Stimulated activated CD8-positive, alpha-beta memory T cell treated with anti-CD3 and anti-CD28 coated beads, Interleukin-4, amount 100 ng/mL, for 48 hours (primary cell): ENCODE results near the gene AAMP.
A peak's percentile ranks its signal among the peaks of the same experiment; 100 is the strongest.
"Not testable (repeated sequence)": the region's sequence is repeated elsewhere in the genome, so short reads cannot be mapped to it uniquely, and the experiment has no call there.

Source experiments
- DNase-seq: peaks from one replicate; pipeline ENCODE4 v3.0.0-alpha.2; 2020

Gene AAMP

GRCh38 chr2:218269900-218270720 lies at the start of gene AAMP, which contains the start of gene PNKD:
AAMP (minus strand) TSS chr2:218270137; CDS start chr2:218270086, 51 bp downstream.
PNKD (plus strand) TSS chr2:218270519; CDS start chr2:218270536, 17 bp downstream.
- peak; percentile 100 for DNase-seq

GRCh38 chr2:218318241-218318640 lies 48.3 kb upstream of the AAMP start:
- no peak for DNase-seq

GRCh38 chr2:218317835-218318234 lies 47.9 kb upstream of the AAMP start:
- no peak for DNase-seq

GRCh38 chr2:218317303-218317630 lies 47.3 kb upstream of the AAMP start:
- no peak for DNase-seq

GRCh38 chr2:218315397-218315796 lies 45.5 kb upstream of the AAMP start:
- DNase-seq = no peak

- not testable (repeated sequence) for DNase-seq
Measured at GRCh38 chr2:218314764-218315163, 44.8 kb upstream of the AAMP start.

- DNase-seq = no peak
Measured at GRCh38 chr2:218313356-218313755, 43.4 kb upstream of the AAMP start.

GRCh38 chr2:218312267-218312756 lies 42.4 kb upstream of the AAMP start:
- no peak for DNase-seq

- not testable (repeated sequence) for DNase-seq
Measured at GRCh38 chr2:218311541-218312266, 41.8 kb upstream of the AAMP start.

GRCh38 chr2:218310853-218311540 lies 41.1 kb upstream of the AAMP start:
- DNase-seq = no peak

- DNase-seq = no peak
Measured at GRCh38 chr2:218307415-218308090, 37.6 kb upstream of the AAMP start.

GRCh38 chr2:218306184-218306920 lies 36.4 kb upstream of the AAMP start:
- DNase-seq = no peak

- no peak for DNase-seq
Measured at GRCh38 chr2:218305383-218305782, 35.4 kb upstream of the AAMP start.

- DNase-seq = peak; percentile 94
Measured at GRCh38 chr2:218301176-218301819, 31.4 kb upstream of the AAMP start.

GRCh38 chr2:218300141-218300540 lies 30.2 kb upstream of the AAMP start:
- DNase-seq = no peak

GRCh38 chr2:218298314-218298875 lies 28.5 kb upstream of the AAMP start:
- DNase-seq = no peak

- DNase-seq = no peak
Measured at GRCh38 chr2:218296847-218297246, 26.9 kb upstream of the AAMP start.

- DNase-seq = no peak
Measured at GRCh38 chr2:218296200-218296599, 26.3 kb upstream of the AAMP start.

- DNase-seq = no peak
Measured at GRCh38 chr2:218295029-218295428, 25.1 kb upstream of the AAMP start.

- DNase-seq = no peak
Measured at GRCh38 chr2:218294430-218295022, 24.6 kb upstream of the AAMP start.
